ENCODE results near the gene SIN3A. TPM values are rescaled to one million over a fixed set of nuclear protein-coding genes. Genes with fewer than 3 reads are reported as not detected.

SIN3A gene
- total and polyA plus RNA-seq, 2 donors from 2014 or later: 9.2 to 74.3 TPM

- no peak for TF ChIP-seq CTCF (IDR thresholded peaks at IDR 0.05; ENCODE audit: borderline replicate concordance, extremely low read depth, insufficient read depth)
- no peak overlapping the region for H3K9ac ChIP-seq (ENCODE audit: low read length in 3 of 3)
- no peaks in the 10 kb centered on the region for H3K27me3 ChIP-seq (ENCODE audit: control insufficient read depth, insufficient read depth, low read length)
- no peak for DNase-seq
- no peaks in the 10 kb centered on the region for H3K9me3 ChIP-seq (ENCODE audit: control insufficient read depth in 2 of 3, insufficient read depth in 1 of 3, low read length in 3 of 3)
- H3K4me3 ChIP-seq (ENCODE audit: low read length in 3 of 3): no peak overlapping the region
- intact Hi-C loops (cut with DNase I): no loop called here
- H3K4me1 ChIP-seq (ENCODE audit: control insufficient read depth in 2 of 3, insufficient read depth in 2 of 3, low read depth in 1 of 3, low read length in 3 of 3): no peaks in the 10 kb centered on the region
- no peak overlapping the region for H3K27ac ChIP-seq (ENCODE audit: low read depth in 2 of 2, low read length in 2 of 2)
- FAIRE-seq: no peak
- no peaks in the 10 kb centered on the region for H3K36me3 ChIP-seq (ENCODE audit: control insufficient read depth in 2 of 3, insufficient read depth in 3 of 3, low read length in 3 of 3)
Measured at GRCh38 chr15:75325922-75326321, 125.6 kb downstream of the SIN3A start.

- intact Hi-C loops (cut with DNase I): no loop called here
- Histone ChIP-seq H3K27me3 (ENCODE audit: control insufficient read depth, insufficient read depth, low read length) (no peaks in the 10 kb centered on the region), H3K27ac (ENCODE audit: low read depth in 2 of 2, low read length in 2 of 2) (no peak overlapping the region), H3K9ac (ENCODE audit: low read length in 3 of 3) (no peak overlapping the region), H3K4me1 (ENCODE audit: control insufficient read depth in 2 of 3, insufficient read depth in 2 of 3, low read depth in 1 of 3, low read length in 3 of 3) (no peaks in the 10 kb centered on the region), H3K36me3 (ENCODE audit: control insufficient read depth in 2 of 3, insufficient read depth in 3 of 3, low read length in 3 of 3) (no peaks in the 10 kb centered on the region), H3K4me3 (ENCODE audit: low read length in 3 of 3) (no peak overlapping the region), H3K9me3 (ENCODE audit: control insufficient read depth in 2 of 3, insufficient read depth in 1 of 3, low read length in 3 of 3) (no peaks in the 10 kb centered on the region)
- FAIRE-seq (no peak), DNase-seq (no peak)
- TF ChIP-seq CTCF (IDR thresholded peaks at IDR 0.05; ENCODE audit: borderline replicate concordance, extremely low read depth, insufficient read depth): no peak
Measured at GRCh38 chr15:75321711-75322110, 129.8 kb downstream of the SIN3A start.

Small RNA genes lying within 50 kb of the gene (microRNA-seq; reads per million reads assigned to microRNA genes)
- gene MIR631: not detected

Other genes starting within 250 kb of the SIN3A start
- 32.7 TPM for gene C15orf39, start 249.8 kb downstream of the SIN3A start, total RNA-seq
- 5.7 TPM for gene C15orf39, start 249.8 kb downstream of the SIN3A start, polyA plus RNA-seq (ENCODE audit: insufficient read depth, low read depth, low replicate concordance)
- not detected for gene GOLGA6C, start 193.4 kb downstream of the SIN3A start, total RNA-seq
- gene GOLGA6C, start 193.4 kb downstream of the SIN3A start, polyA plus RNA-seq (ENCODE audit: insufficient read depth, low read depth, low replicate concordance): not detected
- gene GOLGA6D, start 168.9 kb downstream of the SIN3A start, total RNA-seq: not detected
- not detected for gene GOLGA6D, start 168.9 kb downstream of the SIN3A start, polyA plus RNA-seq (ENCODE audit: insufficient read depth, low read depth, low replicate concordance)
- 67.6 TPM for gene COMMD4, start 115.6 kb downstream of the SIN3A start, total RNA-seq
- 162 TPM for gene COMMD4, start 115.6 kb downstream of the SIN3A start, polyA plus RNA-seq (ENCODE audit: insufficient read depth, low read depth, low replicate concordance)
- gene NEIL1, start 104.7 kb downstream of the SIN3A start, total RNA-seq: 42.9 TPM
- gene NEIL1, start 104.7 kb downstream of the SIN3A start, polyA plus RNA-seq (ENCODE audit: insufficient read depth, low read depth, low replicate concordance): 22.6 TPM
- 246 TPM for gene MAN2C1, start 83.1 kb downstream of the SIN3A start, total RNA-seq
- 126 TPM for gene MAN2C1, start 83.1 kb downstream of the SIN3A start, polyA plus RNA-seq (ENCODE audit: insufficient read depth, low read depth, low replicate concordance)
- gene PTPN9, start 127.6 kb upstream of the SIN3A start, total RNA-seq: 52.5 TPM
- gene PTPN9, start 127.6 kb upstream of the SIN3A start, polyA plus RNA-seq (ENCODE audit: insufficient read depth, low read depth, low replicate concordance): 15.3 TPM
- 24.1 TPM for gene SNUPN, start 174.0 kb upstream of the SIN3A start, total RNA-seq
- gene SNUPN, start 174.0 kb upstream of the SIN3A start, polyA plus RNA-seq (ENCODE audit: insufficient read depth, low read depth, low replicate concordance): 37.4 TPM
- 52.0 TPM for gene IMP3, start 188.5 kb upstream of the SIN3A start, total RNA-seq
- gene IMP3, start 188.5 kb upstream of the SIN3A start, polyA plus RNA-seq (ENCODE audit: insufficient read depth, low read depth, low replicate concordance): 95.0 TPM
- 20.2 TPM for gene SNX33, start 196.2 kb upstream of the SIN3A start, total RNA-seq
- gene SNX33, start 196.2 kb upstream of the SIN3A start, polyA plus RNA-seq (ENCODE audit: insufficient read depth, low read depth, low replicate concordance): 14.2 TPM